HG03571 (cell line): ENCODE measurements around the gene LMO7.

Source experiments
- ATAC-seq: cut with Tn5 transposase; IDR thresholded peaks from one replicate; pipeline ENCODE4 v1.9.1; 2021; ENCODE audit not compliant: unreplicated experiment

Gene LMO7

GRCh38 chr13:75876142-75877050 lies 240.3 kb downstream of the LMO7 start:
- ATAC-seq, result peak; percentile 89

DNA sequence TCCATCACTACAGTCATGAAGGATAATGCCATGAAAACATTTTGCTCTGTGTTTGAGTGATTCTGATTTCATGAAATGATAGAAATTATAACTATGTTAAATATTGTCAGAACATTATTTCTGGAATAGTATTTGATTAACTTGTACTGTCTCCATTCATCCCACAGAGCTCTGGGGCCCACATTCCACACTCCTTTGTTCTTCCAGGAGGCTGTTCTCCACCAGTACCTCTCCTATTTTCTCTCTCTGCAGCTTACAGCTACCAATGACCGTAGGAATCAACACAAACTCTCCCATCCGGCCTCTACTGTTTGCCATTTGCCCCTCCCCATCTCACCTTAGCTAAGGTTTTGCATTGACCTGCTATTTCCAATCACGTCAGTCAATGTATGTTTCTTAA lies 240.9 kb downstream of the LMO7 start:
- ATAC-seq, result no peak

- no peak for ATAC-seq
Observed at GRCh38 chr13:75879656-75880055, 243.5 kb downstream of the LMO7 start.

GRCh38 chr13:75881109-75881775 lies 245.1 kb downstream of the LMO7 start:
- no peak for ATAC-seq

DNA sequence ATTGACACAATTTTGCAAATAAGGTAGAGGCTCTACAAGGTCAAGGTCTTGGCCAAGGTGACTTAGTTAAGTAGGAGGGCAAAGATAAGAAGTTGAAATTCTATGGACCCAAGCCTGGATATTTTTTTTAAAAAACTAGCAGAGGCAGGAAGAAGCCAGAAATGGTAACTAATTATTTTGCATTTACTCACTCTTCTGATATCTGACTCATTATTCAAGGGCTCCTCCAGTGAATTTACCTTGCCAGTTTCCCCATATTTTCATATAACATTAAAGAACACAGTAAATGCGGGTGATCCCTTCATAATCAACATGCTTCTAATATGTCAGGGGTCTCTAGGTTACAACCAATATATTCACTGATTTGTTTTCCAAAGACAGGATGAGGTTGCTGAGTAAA lies 246.1 kb downstream of the LMO7 start:
- no peak for ATAC-seq

GRCh38 chr13:75889427-75889826 lies 253.3 kb downstream of the LMO7 start:
- ATAC-seq, result no peak

DNA sequence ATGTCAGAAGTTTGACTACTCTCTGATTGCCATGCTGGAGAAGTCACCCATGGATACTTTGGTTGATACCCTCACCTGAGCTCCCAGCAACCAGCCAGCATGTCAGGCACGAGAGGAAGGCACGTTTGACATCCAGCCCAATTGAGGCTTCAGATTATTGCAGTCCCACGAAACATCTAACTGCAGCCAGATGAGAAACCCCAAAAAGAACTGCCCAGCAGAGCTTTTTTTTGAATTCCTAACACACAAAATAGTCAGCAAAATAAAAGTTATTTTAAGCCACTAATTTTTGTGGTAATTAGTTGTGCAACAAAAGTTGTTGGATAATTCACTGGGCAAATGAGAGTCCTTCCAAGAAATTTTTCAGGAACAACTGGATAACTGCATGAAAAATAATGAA lies 259.0 kb downstream of the LMO7 start:
- ATAC-seq, result no peak

DNA sequence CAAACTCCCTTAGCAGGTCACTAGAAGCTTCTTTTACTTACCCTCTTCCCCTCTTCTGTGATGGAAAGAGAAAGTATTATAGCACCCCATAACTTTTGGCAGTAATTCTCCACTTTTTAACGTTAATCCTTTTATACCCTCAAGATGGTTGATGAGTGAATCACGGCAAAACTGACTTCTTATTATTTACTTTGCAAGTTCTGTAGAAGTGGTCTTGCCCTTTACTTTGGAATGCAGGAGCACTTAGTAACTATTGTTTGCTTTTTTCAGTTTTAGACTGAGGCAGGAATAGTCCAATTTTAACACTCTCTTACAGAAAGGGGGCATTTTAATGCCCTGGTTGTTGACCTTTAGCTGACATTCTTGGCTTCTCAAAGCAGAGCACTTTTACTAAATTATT lies 260.1 kb downstream of the LMO7 start:
- no peak for ATAC-seq

- no peak for ATAC-seq
Observed at GRCh38 chr13:75897386-75897785, 261.3 kb downstream of the LMO7 start.

DNA sequence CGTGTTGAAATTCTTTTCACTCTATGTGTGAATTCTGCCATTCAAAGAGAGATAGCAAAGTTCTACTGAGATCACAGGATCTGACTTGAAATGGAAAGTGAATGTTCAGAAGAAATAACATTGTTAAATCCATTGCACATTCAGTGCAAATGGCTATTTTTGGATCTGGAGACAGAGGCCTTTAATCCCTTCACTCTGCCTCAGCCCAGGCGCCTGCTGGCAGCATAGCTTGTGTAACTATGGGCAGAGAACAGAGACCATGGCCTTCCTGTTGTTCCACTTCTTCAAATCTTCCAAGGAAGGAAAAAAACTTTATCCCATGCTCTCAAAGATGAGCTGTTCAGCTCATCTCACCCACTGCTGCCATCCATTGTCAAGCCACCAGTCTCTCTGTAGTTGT lies 265.4 kb downstream of the LMO7 start:
- ATAC-seq, result no peak

DNA sequence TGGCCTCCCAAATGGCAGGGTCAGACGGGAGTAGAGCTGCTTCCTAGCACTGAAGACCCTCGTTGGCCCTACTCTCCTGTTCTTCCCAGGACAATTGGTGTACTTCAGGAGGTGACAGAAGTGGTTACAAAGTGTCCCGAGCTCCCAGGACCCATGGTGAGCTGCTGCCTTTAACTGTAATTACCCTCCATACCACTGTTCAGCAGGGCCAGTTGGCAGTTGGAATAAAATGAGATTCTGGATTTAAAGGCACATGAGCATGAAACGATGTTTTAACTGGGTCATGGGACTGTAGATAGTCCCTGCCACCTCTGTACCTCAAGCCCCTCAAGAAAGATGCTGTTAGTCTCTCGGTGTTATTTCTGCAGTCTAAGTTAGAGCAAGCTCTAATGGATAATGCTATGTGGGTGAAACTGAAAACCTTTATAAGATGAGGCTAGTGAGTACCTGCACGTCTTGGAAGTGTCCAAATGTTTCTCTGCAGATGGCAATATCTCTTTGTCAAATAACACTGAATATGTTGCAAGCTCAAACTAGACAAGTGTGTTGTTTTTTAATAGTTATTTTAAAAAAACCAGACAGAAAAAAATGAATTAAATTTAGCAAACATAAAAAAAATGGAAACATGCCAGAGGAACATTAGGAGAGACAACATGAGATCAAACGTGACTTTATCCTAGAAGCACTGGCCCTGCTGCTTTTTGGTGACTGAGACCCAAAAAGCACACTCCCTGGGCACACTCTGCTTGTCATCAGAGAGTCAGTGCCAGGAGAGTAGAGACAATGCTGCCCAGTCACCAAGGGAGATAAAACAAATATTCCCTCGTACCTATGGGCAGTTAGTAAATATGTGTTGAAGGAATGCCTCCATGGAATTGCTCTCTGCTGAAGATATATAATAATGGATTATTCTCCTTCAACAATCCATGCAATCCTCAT lies 266.3 kb downstream of the LMO7 start:
- no peak for ATAC-seq

DNA sequence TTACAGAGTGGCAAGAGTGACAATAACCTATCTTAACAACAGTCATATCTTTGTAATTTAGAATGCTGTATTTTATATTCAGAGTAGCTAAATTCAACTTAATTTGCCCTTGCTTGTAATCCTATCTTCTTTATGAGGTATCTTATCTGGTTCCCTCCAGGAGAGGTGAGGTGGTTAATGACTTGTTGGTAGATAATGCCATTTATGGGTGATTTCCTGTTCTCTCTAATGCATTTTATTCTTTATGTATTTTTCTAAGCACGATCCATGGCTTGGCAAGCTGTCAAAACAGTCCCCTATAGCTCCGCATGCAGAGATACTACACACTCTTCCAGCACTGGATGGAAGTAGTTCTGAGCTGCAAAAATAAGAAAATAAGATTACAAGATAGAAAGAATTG lies 267.9 kb downstream of the LMO7 start:
- no peak for ATAC-seq

DNA sequence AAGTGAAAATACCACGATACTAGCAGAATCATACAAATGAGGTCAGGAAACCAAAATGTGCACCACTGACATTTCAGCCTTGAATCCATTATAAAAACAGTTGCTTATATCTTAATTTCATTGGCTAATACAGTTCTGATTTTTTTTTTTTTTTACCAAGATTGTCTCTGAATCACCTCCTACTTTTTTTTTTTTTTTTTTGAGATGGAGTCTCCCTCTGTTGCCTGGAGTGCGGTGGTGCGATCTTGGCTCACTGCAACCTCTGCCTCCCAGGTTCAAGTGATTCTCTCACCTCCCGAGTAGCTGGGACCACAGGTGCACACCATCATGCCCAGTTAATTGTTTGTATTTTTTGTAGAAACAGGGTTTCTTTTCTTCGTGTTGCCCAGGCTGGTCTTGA lies 270.2 kb downstream of the LMO7 start:
- ATAC-seq, result no peak

GRCh38 chr13:75907044-75907443 lies 270.9 kb downstream of the LMO7 start:
- ATAC-seq, result no peak

- no peak for ATAC-seq
Observed at GRCh38 chr13:75908141-75908540, 272.0 kb downstream of the LMO7 start.
